Measurements from ENCODE around the gene ARMC12. TPM values are rescaled to one million over a fixed set of nuclear protein-coding genes. Genes with fewer than 3 reads are reported as not detected.

ARMC12 gene
- total RNA-seq, 1 donor from 2014 or later, result 4.6 TPM

Other genes with a start within 250 kb of the ARMC12 start
- 6.3 TPM for gene TEAD3, start 240.0 kb upstream of the ARMC12 start, total RNA-seq
- gene TULP1, start 224.1 kb upstream of the ARMC12 start, total RNA-seq, result not detected
- gene FKBP5, start 48.1 kb upstream of the ARMC12 start, total RNA-seq, result 156 TPM
- gene CLPSL2, start 39.6 kb downstream of the ARMC12 start, total RNA-seq, result not detected
- gene CLPSL1, start 44.0 kb downstream of the ARMC12 start, total RNA-seq, result not detected
- gene CLPS, start 60.3 kb downstream of the ARMC12 start, total RNA-seq, result 6.6 TPM
- not detected for gene LHFPL5, start 68.3 kb downstream of the ARMC12 start, total RNA-seq
- gene SRPK1, start 184.1 kb downstream of the ARMC12 start, total RNA-seq, result 22.9 TPM